ENCODE measurements around the gene MEIS2.
"Not testable (repeated sequence)": the region's sequence is repeated elsewhere in the genome, so short reads cannot be mapped to it uniquely, and the experiment has no call there.

Gene MEIS2

DNA sequence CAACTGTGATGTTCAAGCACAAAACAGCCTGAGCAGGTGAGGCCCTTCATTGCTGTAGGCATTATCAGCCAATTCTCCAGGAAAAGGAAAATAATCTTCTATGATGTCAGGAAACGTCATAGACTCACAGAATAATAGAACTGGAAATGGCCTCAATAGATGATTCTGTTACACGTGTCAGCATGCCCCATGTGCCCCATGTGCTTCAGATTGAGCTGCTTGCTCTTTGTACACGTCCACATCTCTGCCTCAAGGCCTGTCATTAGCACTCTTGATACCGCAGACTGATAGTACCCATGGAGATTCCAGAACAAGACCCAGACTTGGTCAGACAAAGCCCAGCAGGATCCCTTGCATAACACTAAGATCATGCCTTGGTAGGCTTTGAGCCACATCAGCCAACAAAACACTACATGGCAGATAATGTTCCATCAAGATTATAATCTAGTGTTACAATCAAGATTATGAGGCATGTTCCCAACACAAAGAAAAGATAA lies 95.9 kb downstream of the MEIS2 start:
- DNase-seq, result no peak

DNA sequence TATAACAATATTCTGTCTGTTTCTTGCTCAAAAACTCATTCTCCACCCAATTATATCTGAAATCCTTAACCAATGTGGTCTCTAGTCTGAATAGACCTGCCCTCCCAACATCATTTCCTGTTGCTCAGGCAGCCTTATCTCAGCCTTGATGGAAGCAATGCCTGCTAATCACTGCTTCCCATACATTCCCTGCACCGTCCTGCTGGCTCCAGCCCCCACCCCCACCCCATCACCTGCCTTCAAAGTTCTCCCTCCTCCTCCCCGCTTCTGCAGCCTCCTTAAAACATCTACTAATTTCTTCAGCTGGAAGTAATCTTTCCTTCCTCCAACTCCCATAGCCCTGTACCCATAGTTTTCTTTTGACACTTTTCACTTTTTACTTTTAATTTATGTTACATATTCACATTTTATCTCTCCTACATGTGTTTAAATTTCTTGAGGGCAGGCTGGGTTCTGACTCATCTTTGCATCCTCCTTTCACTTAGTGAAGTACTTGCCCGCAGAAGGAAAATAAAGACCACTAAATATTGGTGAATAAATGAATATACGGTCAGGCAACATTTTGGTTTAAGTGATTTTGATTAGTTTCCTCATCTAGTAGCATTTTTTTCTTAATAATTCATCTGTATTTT lies 98.2 kb downstream of the MEIS2 start:
- DNase-seq, result no peak

DNA sequence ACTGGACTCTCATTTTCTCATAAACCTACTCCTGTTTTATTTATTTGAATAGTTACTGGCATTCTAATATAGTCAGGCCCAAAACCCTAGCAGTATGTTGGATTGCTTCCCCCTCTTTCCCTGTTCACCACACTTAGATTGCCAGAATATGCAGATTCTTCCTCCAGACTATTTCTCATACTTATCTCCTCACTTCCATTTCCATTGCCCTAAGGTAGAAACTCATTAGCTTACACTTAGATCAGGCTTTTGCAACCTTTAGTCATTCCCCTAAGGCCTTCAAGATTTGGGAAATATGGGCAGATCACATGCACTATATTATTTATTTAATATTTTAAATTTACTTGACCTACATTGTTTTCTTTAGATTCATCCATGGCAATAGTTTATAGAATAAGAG lies 98.9 kb downstream of the MEIS2 start:
- DNase-seq, result no peak

DNA sequence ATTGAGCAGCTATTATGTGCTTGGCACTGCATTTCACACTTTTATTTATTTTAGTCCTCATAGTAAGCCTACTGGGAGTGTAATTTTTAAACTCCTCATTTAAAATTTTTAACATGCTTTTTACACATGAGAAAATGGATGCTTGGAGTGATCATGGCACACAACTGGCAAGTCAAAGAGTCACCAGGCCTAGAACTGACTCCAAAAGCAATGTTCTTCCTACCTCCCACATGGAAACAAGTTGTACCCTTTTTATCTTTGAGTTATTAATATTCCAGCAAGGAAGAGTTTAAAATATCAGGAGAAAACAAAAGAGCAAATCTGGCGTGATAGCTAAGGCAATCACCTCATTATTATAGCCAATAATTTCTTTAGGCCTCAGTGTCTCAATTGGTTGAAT lies 100.6 kb downstream of the MEIS2 start:
- DNase-seq, result no peak

DNA sequence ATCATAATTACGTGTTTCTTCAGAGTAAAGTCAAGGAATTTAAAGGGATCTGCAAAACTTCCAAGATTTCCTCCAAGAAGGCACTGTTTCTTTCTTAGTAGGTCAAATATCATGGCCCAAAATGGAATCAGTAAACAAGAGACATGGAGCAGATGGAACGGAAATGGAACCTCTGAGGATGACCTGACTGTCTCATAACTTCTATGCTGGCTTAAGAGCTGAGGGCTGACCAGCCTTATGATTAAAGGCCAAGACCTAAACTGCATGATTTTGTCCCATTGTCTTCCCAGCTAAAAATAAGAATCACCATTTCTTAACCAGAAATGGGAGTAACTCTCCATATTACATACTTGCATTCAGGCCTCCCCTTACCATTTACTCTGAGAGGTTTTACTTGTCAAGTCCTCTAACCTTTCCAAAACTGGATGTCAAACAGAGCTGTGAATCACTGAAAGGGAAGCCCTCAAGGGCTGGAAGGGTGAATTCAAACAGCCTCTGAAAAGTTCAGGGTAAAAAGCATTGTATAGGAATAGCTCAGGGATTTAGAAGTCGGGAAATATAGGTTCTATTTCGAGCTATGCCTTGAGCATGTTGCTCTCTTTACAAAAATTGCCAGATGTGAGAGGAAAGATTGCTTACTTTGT lies 103.7 kb downstream of the MEIS2 start:
- no peak for DNase-seq

DNA sequence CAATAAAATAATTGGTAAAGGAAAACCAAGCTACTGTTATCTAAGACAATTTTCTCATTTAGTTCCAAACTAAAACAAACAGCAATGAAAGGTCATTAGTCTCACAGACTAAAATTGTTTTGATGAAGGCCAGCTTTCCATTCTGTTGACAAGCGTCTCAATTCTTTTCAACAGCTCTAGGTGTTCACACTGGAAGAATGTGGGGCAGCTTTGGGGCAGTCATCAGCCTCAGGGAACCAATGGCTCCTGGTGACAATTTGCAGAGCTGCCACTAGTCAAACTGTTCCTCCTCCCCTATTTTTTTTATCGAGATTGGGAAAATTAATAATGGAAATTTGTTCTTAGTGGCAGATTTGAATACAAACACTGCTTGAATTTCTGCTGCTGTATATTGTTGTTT lies 104.2 kb downstream of the MEIS2 start:
- DNase-seq, result no peak

DNA sequence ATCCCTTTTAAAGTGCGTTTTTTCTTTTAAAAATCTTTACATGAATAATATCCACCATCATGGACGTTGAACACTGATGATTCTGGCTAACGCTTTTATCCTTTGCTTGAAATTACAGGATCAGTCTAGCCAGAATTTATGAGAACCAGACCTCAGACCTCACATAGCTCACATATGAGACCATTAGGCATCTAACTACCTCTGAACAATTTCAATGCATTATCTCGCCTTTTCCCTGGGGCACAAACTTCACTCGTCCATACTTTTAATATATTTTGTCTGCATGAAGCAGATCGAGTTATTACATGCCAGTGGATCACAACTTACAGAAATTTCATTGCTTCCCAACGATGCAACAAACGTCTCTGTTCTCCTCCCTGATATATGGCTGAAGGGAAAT lies 105.6 kb downstream of the MEIS2 start:
- DNase-seq, result no peak

DNA sequence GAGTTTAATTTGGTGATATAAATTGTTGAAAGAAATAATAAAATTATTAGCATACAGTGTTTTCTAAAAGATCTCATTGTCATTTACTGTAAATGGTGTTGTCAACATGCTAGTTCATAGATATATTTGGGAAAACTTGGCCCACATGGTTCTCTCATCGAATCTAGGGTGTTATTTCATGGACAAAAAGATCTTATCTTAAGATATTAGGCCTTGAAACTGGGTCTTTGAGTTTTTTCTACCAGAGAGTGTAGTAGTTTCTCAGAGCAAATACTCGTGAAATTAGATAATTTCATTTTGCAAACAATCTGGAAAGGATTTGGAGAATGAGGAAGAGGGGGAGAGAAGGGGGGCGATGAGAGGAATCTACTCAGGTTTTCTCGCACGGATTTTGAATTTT lies 107.9 kb downstream of the MEIS2 start:
- no peak for DNase-seq

DNA sequence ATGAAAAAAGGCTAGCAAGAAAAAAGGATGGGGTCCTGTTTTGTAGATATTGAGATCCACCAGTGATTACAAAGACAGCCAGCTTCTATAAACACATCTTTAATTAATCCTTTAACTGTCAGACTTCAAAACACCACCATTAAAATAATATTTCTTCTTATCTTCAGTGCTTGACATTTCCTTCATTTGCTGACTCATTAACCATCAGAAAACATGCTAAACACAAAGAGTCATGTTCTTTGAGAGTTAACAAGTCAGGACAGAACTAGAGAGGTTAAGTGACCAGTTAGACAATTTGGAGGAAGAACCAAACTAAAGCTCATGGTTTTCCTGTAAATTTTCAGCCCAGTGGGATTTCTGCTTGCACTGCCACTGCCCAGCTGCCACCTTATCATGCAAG lies 111.4 kb downstream of the MEIS2 start:
- DNase-seq, result no peak

DNA sequence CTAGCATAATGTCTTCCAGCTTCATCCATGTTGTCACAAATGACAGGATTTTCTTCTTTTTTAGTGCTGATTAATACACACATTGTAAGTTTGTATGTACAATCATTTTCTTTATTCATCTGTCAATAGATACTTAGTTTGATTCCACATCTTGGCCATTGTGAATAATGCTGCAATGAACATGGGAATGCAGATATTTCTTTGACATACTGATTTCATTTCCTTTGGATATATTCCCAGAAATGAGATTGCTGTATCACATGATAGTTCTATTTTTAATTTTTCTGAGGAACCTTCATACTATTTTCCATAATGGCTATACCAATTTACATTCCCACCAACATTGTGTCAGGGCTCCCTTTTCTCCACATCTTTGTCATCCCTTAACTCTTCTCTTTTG lies 117.9 kb downstream of the MEIS2 start:
- DNase-seq, result no peak

DNA sequence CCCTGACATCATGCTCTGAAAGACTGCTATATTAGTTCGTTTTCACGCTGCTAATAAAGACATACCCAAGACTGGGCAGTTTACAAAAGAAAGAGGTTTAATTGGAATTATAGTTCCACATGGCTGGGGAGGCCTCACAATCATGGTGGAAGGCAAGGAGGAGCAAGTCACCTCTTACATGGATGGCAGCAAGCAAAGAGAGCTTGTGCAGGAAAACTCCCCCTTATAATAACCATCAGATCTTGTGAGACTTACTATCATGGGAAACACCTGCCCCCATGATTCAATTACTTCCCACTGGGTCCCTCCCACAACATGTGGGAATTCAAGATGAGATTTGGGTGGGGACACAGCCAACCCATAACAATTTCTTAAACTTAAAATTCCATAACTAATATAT lies 120.1 kb downstream of the MEIS2 start:
- not testable (repeated sequence) for DNase-seq

DNA sequence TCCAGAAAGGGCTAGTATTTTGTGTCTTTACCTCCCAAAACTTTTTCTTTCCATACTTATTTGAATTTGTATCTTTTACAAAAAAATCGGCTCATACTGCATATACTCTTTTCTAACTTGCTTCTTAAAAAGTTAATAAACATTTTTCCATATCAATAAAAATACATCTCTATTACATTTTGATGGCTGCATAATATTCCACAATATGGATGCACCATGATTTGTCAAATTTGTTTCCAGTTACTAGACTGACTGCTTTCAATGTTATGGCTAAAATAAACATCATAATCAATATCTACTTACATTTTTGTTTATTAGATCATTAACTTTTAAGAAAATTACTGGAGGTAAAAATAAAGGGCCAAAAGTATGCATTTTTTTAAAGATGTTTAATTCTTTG lies 121.7 kb downstream of the MEIS2 start:
- DNase-seq, result no peak

DNA sequence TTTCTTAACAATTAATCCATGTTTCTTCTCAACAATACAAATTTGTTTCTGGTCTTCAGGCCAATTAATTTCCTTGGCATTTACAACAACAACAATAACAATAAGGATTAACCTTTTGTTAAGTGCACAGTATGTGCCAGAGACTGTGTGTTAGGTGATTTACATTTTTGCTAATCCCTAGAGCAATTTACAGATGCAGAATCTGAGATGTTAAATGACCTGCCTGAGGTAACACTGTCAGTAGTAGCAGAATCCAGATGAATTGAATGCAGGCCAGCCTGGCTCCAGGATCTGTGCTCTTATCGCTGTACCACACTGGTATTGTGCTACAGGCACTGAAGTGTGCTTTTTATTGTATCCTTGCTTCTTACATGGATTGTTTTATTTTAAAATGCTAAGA lies 122.2 kb downstream of the MEIS2 start:
- no peak for DNase-seq

DNA sequence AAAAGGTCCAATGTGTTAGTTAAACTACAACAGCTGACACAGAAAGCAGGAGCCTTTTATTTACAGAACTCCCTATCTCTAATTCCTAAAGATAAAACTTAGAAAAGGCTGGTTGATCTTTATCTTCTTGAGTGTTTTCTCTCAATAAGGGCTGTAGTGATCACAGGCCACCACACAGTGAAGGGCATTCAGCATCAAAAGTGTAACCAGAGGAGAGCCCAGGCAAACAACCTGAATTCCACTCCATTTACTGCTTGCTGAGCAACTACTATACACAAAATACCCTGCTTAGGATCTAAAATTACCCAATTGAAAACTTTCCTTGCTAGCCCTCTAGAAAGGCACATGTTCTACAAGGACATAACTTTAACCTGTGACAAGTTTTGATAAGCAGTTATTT lies 122.7 kb downstream of the MEIS2 start:
- no peak for DNase-seq

DNA sequence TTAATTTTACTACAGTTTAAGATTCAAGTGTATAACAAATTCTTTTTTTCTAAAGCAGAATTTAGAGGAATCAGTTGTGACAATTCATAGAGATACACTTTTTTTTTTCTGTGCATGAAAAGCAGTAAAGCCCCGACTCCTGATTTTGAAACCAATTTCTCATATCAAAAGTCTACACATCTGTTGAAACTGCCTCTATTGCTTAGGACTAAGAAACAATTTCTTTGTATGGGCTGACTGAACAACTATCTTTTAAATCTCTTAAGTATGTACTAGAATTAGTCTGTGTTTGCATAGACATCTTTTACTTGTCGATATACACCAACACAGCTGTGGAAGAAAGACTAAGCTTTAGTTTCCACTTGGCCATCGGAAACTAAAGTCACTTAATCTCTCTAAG lies 127.6 kb downstream of the MEIS2 start:
- DNase-seq, result no peak

DNA sequence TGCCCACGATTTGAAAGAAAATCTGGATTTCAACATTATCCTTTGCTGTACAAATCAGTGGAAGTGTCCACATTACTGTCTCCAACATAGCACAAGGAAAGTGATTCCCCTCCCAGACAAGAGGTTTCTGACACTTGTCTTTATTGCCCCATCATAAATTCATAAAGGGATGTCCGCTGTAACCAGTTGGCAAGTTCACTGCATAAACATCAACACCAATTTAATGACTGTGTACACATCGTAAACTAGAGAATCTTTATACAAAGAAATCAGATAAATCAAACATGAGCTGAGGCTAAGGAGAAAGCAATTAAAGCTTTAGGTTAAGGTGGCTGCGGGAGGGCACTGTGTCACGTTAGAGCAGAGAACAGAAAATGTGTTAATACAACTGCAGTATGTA lies 129.8 kb downstream of the MEIS2 start:
- peak; percentile 89 for DNase-seq

DNA sequence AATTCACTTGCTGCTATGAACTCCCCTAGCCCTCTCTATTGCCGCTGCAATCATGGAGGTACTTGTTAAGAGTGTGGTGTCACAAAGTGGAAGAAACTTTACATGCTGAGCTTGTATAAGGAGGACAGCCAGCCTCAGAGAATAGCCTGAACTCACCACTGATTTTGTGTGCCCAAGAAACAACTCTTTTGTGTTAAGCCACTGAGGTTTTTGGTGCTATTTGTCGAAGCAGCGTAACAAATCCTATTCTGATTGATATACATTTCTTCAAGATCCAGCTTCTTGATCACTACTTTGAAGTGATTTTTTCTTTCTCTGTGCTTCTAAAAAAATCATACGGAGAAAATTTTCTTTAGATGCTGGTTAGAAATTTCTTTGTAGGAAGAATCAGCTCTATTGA lies 132.4 kb downstream of the MEIS2 start:
- no peak for DNase-seq

DNA sequence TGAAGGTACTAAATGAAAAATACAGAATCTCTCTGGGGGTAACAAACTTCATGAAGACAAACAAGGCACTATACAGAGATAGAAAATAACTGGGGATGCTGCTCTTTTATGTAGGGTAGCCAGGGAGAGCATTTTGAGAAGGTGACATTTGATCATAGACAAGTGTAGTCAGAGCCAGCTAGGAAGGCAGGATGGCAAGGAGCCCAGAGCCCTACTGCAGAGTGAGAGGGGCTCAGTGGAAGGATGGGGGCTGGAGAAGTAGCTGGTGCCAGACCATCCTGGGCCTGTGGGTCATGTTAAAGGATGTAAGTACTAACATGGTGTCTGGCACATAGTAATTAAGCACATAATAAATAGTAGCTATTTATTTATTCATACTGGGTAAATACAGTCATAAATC lies 133.6 kb downstream of the MEIS2 start:
- no peak for DNase-seq

DNA sequence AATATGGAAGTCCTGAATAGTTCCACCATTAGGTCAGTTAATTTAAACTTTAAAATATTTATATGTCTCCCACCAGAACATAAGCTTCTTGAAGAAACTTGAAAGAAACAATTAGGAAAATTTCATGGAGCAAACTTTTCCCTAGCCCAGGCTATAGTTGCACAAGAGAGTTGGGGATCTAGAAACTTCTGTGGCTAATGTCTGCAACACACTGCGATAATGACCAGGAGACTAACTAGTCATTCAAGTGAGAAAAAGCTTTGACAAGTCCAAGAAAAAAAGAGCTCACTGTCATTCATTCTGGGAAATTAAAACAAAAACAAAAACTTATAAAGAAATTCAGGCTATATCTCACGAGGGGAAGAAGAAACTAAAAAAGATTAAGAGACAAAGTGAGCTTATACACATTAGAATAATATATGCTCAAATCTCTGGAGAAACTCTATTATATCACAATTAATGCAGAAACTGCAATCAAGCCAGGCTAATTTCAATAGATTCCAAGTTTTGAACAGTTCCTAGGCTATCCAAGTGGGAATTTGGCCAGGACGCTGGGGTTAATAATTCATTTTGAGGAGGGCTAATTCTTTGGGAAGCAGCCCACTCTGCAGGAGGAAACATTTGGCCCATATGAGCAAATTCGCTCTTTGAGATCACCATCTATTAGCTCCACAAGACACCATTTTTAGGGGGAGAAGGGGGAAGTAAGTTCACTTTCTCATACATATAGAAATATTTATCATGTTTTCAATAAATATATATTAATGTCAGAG lies 134.6 kb downstream of the MEIS2 start:
- DNase-seq, result no peak

DNA sequence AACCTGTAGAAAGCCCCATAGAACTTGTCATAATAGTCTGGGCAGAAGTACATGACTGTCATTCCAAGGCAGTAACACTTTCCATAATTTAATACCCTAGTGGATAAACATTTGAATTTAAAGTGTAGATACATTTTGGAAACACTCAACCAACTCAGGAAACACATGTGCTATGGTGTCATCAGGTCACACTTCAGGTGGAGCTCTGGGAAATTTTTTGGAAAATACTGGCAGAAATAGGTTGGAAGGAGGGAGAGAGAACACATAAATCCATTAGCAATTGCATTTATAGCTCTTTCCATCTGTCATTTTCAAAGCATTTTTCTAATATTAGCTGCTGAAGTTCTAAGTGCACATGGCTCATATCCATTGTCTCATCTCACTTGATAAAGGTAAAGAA lies 135.7 kb downstream of the MEIS2 start:
- no peak for DNase-seq

DNA sequence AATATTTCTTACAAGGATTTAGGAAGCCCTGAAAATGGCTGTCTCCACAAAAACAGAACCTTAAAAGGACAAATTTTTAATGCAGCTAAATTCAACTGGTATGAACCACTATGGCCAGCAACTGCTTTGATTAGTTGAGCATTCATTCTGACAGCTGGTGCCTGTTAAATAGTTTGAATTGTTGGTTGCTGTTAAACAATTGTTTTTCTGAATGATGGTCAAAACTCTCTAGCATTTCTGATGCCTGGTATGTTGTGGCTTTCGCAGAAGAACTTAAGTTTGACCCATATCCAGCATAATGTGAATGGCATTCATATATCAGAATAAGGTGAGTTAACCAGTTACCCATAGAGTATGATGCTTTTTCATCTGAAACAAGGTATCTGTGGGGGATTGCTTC lies 138.4 kb downstream of the MEIS2 start:
- DNase-seq, result no peak

DNA sequence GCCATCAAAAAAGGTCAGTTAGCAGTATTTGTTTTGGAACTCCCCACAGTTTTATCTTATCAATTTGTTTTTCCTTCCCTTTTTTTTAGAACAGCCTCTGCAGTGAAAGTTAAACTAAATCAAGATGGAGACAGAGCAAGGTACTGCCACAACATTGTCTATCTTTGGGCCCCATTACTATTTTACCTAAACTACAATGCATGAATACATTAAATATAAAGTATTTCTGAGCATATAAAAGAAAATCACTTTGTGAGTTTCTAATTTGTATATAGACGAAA lies 139.5 kb downstream of the MEIS2 start:
- no peak for DNase-seq

DNA sequence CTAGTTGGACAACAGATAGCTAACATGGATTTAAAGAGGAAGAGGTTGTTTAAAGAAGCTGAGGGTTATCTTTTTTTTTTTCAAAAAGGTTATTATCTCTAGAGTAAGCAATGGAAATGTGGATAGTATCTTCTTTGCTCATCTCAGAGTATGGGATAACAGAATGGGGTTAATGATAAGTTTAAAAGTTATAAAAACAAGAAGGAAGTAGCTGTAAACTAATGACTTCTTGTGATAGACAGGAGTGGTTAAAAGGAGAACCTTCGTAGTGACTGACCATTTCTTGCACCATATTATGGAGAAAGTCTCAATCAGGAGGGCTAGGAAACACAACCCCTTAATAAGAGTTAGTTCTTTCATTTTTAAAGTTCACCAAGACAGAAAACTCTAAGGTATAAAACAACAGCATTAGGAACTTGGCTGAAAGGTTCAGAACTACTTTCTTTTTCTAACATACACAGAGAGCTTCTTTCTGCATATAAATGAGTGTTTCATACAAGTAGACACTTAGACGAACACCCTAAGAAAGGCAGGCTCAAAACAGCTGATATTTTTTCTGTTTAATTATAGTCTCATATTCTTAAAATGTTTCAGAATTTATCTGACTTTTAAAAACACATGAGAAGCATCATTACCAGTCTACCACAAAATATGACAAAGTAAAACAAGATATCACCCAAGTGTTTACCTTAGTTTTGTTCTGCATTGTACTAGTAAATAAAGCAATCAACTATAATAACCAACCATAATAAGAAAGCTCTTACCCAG lies 140.0 kb downstream of the MEIS2 start:
- DNase-seq, result no peak

DNA sequence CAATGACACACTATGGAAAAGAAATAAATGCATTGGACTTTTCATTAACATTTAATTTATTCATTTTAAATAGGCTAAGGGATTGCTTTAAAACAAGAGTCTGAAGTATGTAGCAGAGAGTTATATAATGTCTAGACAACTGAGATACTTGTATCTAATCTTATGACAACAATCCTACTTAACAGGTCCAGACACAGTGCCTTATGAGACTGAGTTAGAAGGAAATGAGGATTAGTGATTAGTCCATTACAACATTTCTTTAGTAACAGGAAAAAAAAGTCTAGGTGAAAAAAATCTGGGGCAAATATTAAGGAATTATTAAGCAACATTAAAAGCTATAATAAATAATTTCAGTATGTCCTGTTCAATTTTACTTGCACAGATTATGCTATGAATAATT lies 140.6 kb downstream of the MEIS2 start:
- no peak for DNase-seq
